ENCODE data around the gene LIMCH1. TPM values are rescaled to one million over a fixed set of nuclear protein-coding genes. Genes with fewer than 3 reads are reported as not detected.
"Not testable (repeated sequence)": the region's sequence is repeated elsewhere in the genome, so short reads cannot be mapped to it uniquely, and the experiment has no call there.

LIMCH1 gene
- total and polyA plus RNA-seq, 7 experiments from 2014 or later: 0.05 to 1.2 TPM; not detected in 5

GRCh38 chr4:41709844-41710481 lies 172.0 kb downstream of the LIMCH1 start:
- H3K36me3 ChIP-seq (ENCODE audit: control insufficient read depth in 2 of 3, insufficient read depth in 3 of 3, low read length in 3 of 3): no peaks in the 10 kb centered on the region
- H3K27ac Mint-ChIP-seq: no peak overlapping the region
- ATAC-seq: no peak
- no peak overlapping the region for H3K27ac ChIP-seq (ENCODE audit: low read depth, low read length)
- H3K9me3 Mint-ChIP-seq: peaks cover 0 to 6% (median 0%) of the 10 kb centered on the region in 11 donors
- no peaks in the 10 kb centered on the region for H3K36me3 Mint-ChIP-seq
- H3K9me3 ChIP-seq (ENCODE audit: control insufficient read depth in 2 of 3, low read length in 3 of 3): no peaks in the 10 kb centered on the region
- ChIA-PET CTCF (no interaction called here), POLR2A (no interaction called here)
- no peaks in the 10 kb centered on the region for H3K4me1 ChIP-seq (ENCODE audit: control insufficient read depth in 2 of 2, insufficient read depth in 2 of 2, low read length in 2 of 2)
- no peak overlapping the region for H3K4me3 ChIP-seq (ENCODE audit: low read length)
- H3K4me3 Mint-ChIP-seq: no peak overlapping the region
- H3K27me3 ChIP-seq (ENCODE audit: control insufficient read depth in 2 of 2, insufficient read depth in 2 of 2, low read length in 2 of 2): peaks cover 0 to 3% of the 10 kb centered on the region in 2 donors
- peaks cover under 1 to 14% (median 4%) of the 10 kb centered on the region in 5 donors for H3K27me3 Mint-ChIP-seq
- H3K4me1 Mint-ChIP-seq: no peaks in the 10 kb centered on the region
- no peak for DNase-seq
- intact Hi-C loops (cut with micrococcal nuclease): no loop called here

GRCh38 chr4:41711654-41712053 lies 173.7 kb downstream of the LIMCH1 start:
- H3K4me3 Mint-ChIP-seq, CTCF ChIA-PET: not testable (repeated sequence)

GRCh38 chr4:41712425-41712824 lies 174.5 kb downstream of the LIMCH1 start:
- Histone ChIP-seq H3K27ac (ENCODE audit: low read depth, low read length) (no peak overlapping the region), H3K4me3 (ENCODE audit: low read length) (no peak overlapping the region), H3K36me3 (ENCODE audit: control insufficient read depth in 2 of 3, insufficient read depth in 3 of 3, low read length in 3 of 3) (no peaks in the 10 kb centered on the region), H3K27me3 (ENCODE audit: control insufficient read depth in 2 of 2, insufficient read depth in 2 of 2, low read length in 2 of 2) (peaks cover 0 to 3% of the 10 kb centered on the region in 2 donors), H3K9me3 (ENCODE audit: control insufficient read depth in 2 of 3, low read length in 3 of 3) (no peaks in the 10 kb centered on the region), H3K4me1 (ENCODE audit: control insufficient read depth in 2 of 2, insufficient read depth in 2 of 2, low read length in 2 of 2) (no peaks in the 10 kb centered on the region)
- peaks cover 0 to 6% (median 0%) of the 10 kb centered on the region in 11 donors for H3K9me3 Mint-ChIP-seq
- no peaks in the 10 kb centered on the region for H3K36me3 Mint-ChIP-seq
- no peaks in the 10 kb centered on the region for H3K4me1 Mint-ChIP-seq
- no peak overlapping the region for H3K27ac Mint-ChIP-seq
- intact Hi-C loops (cut with micrococcal nuclease): no loop called here
- ATAC-seq: no peak
- CTCF ChIA-PET: no interaction called here
- POLR2A ChIA-PET: no interaction called here
- no peak for DNase-seq
- H3K4me3 Mint-ChIP-seq: no peak overlapping the region
- peaks cover 0 to 14% (median 4%) of the 10 kb centered on the region in 5 donors for H3K27me3 Mint-ChIP-seq

More at GRCh38 chr4:41711654-41712053, 173.7 kb downstream of the LIMCH1 start:
- intact Hi-C loops (cut with micrococcal nuclease); H3K4me1 Mint-ChIP-seq; H3K4me3 ChIP-seq (ENCODE audit: low read length); H3K27ac Mint-ChIP-seq; H3K4me1 ChIP-seq (ENCODE audit: control insufficient read depth in 2 of 2, insufficient read depth in 2 of 2, low read length in 2 of 2); POLR2A ChIA-PET; H3K27me3 ChIP-seq (ENCODE audit: control insufficient read depth in 2 of 2, insufficient read depth in 2 of 2, low read length in 2 of 2); ATAC-seq; DNase-seq; H3K9me3 ChIP-seq (ENCODE audit: control insufficient read depth in 2 of 3, low read length in 3 of 3); H3K36me3 ChIP-seq (ENCODE audit: control insufficient read depth in 2 of 3, insufficient read depth in 3 of 3, low read length in 3 of 3); H3K9me3 Mint-ChIP-seq; H3K27ac ChIP-seq (ENCODE audit: low read depth, low read length); H3K27me3 Mint-ChIP-seq; H3K36me3 Mint-ChIP-seq: not testable (repeated sequence)

GRCh38 chr4:41713768-41714167 lies 175.8 kb downstream of the LIMCH1 start:
- ATAC-seq: no peak
- no peaks in the 10 kb centered on the region for H3K4me1 ChIP-seq (ENCODE audit: control insufficient read depth in 2 of 2, insufficient read depth in 2 of 2, low read length in 2 of 2)
- Mint-ChIP-seq H3K4me1 (no peaks in the 10 kb centered on the region), H3K27ac (no peak overlapping the region), H3K36me3 (no peaks in the 10 kb centered on the region), H3K4me3 (no peak overlapping the region), H3K9me3 (peaks cover 0 to 6% (median 0%) of the 10 kb centered on the region in 11 donors), H3K27me3 (peaks cover 0 to 12% (median 3%) of the 10 kb centered on the region in 5 donors)
- no peak for DNase-seq
- no peaks in the 10 kb centered on the region for H3K36me3 ChIP-seq (ENCODE audit: control insufficient read depth in 2 of 3, insufficient read depth in 3 of 3, low read length in 3 of 3)
- H3K9me3 ChIP-seq (ENCODE audit: control insufficient read depth in 2 of 3, low read length in 3 of 3): no peaks in the 10 kb centered on the region
- ChIA-PET CTCF (no interaction called here), POLR2A (no interaction called here)
- peaks cover 0 to 3% of the 10 kb centered on the region in 2 donors for H3K27me3 ChIP-seq (ENCODE audit: control insufficient read depth in 2 of 2, insufficient read depth in 2 of 2, low read length in 2 of 2)
- no peak overlapping the region for H3K27ac ChIP-seq (ENCODE audit: low read depth, low read length)
- intact Hi-C loops (cut with micrococcal nuclease): no loop called here
- no peak overlapping the region for H3K4me3 ChIP-seq (ENCODE audit: low read length)

GRCh38 chr4:41714364-41715000 lies 176.5 kb downstream of the LIMCH1 start:
- H3K27me3 ChIP-seq (ENCODE audit: control insufficient read depth in 2 of 2, insufficient read depth in 2 of 2, low read length in 2 of 2): peaks cover 0 to 3% of the 10 kb centered on the region in 2 donors
- H3K4me3 ChIP-seq (ENCODE audit: low read length): no peak overlapping the region
- Mint-ChIP-seq H3K4me1 (no peaks in the 10 kb centered on the region), H3K27me3 (peaks cover 0 to 11% (median 5%) of the 10 kb centered on the region in 5 donors), H3K36me3 (no peaks in the 10 kb centered on the region), H3K9me3 (peaks cover 0 to 8% (median 0%) of the 10 kb centered on the region in 11 donors), H3K27ac (no peak overlapping the region), H3K4me3 (no peak overlapping the region)
- H3K36me3 ChIP-seq (ENCODE audit: control insufficient read depth in 2 of 3, insufficient read depth in 3 of 3, low read length in 3 of 3): no peaks in the 10 kb centered on the region
- no peak overlapping the region for H3K27ac ChIP-seq (ENCODE audit: low read depth, low read length)
- POLR2A ChIA-PET: no interaction called here
- ATAC-seq (no peak), DNase-seq (no peak)
- no peaks in the 10 kb centered on the region for H3K9me3 ChIP-seq (ENCODE audit: control insufficient read depth in 2 of 3, low read length in 3 of 3)
- CTCF ChIA-PET: no interaction called here
- intact Hi-C loops (cut with micrococcal nuclease): no loop called here
- H3K4me1 ChIP-seq (ENCODE audit: control insufficient read depth in 2 of 2, insufficient read depth in 2 of 2, low read length in 2 of 2): no peaks in the 10 kb centered on the region

- H3K27ac Mint-ChIP-seq: no peak overlapping the region
- Histone ChIP-seq H3K9me3 (ENCODE audit: control insufficient read depth in 2 of 3, low read length in 3 of 3) (no peaks in the 10 kb centered on the region), H3K27me3 (ENCODE audit: control insufficient read depth in 2 of 2, insufficient read depth in 2 of 2, low read length in 2 of 2) (peaks cover 0 to 3% of the 10 kb centered on the region in 2 donors), H3K4me3 (ENCODE audit: low read length) (no peak overlapping the region), H3K36me3 (ENCODE audit: control insufficient read depth in 2 of 3, insufficient read depth in 3 of 3, low read length in 3 of 3) (no peaks in the 10 kb centered on the region), H3K4me1 (ENCODE audit: control insufficient read depth in 2 of 2, insufficient read depth in 2 of 2, low read length in 2 of 2) (no peaks in the 10 kb centered on the region), H3K27ac (ENCODE audit: low read depth, low read length) (no peak overlapping the region)
- no peak overlapping the region for H3K4me3 Mint-ChIP-seq
- peaks cover 0 to 3% (median 0%) of the 10 kb centered on the region in 5 donors for H3K36me3 Mint-ChIP-seq
- peaks cover 0 to 11% (median 7%) of the 10 kb centered on the region in 5 donors for H3K27me3 Mint-ChIP-seq
- no peak for DNase-seq
- ChIA-PET CTCF (no interaction called here), POLR2A (no interaction called here)
- intact Hi-C loops (cut with micrococcal nuclease): no loop called here
- ATAC-seq: no peak
- peaks cover 0 to 12% (median 0%) of the 10 kb centered on the region in 11 donors for H3K9me3 Mint-ChIP-seq
- no peaks in the 10 kb centered on the region for H3K4me1 Mint-ChIP-seq
Observed at GRCh38 chr4:41715155-41715554, 177.2 kb downstream of the LIMCH1 start.

- no peak for ATAC-seq
- Histone ChIP-seq H3K4me1 (ENCODE audit: control insufficient read depth in 2 of 2, insufficient read depth in 2 of 2, low read length in 2 of 2) (no peaks in the 10 kb centered on the region), H3K36me3 (ENCODE audit: control insufficient read depth in 2 of 3, insufficient read depth in 3 of 3, low read length in 3 of 3) (no peaks in the 10 kb centered on the region), H3K9me3 (ENCODE audit: control insufficient read depth in 2 of 3, low read length in 3 of 3) (no peaks in the 10 kb centered on the region), H3K27ac (ENCODE audit: low read depth, low read length) (no peak overlapping the region), H3K4me3 (ENCODE audit: low read length) (no peak overlapping the region), H3K27me3 (ENCODE audit: control insufficient read depth in 2 of 2, insufficient read depth in 2 of 2, low read length in 2 of 2) (no peaks in the 10 kb centered on the region)
- peaks cover 0 to 14% (median 0%) of the 10 kb centered on the region in 11 donors for H3K9me3 Mint-ChIP-seq
- no peaks in the 10 kb centered on the region for H3K4me1 Mint-ChIP-seq
- H3K4me3 Mint-ChIP-seq: no peak overlapping the region
- H3K36me3 Mint-ChIP-seq: peaks cover 0 to 3% (median 0%) of the 10 kb centered on the region in 5 donors
- DNase-seq: no peak
- POLR2A ChIA-PET: no interaction called here
- peaks cover 0 to 17% (median 9%) of the 10 kb centered on the region in 5 donors for H3K27me3 Mint-ChIP-seq
- H3K27ac Mint-ChIP-seq: no peak overlapping the region
- CTCF ChIA-PET: no interaction called here
- intact Hi-C loops (cut with micrococcal nuclease): no loop called here
Observed at GRCh38 chr4:41718907-41719306, 180.9 kb downstream of the LIMCH1 start.

All from naive thymus-derived CD4-positive, alpha-beta T cell (primary cell).